Right cardiac atrium (tissue), 5 donors: ENCODE measurements around the gene DIP2C. TPM values are rescaled to one million over a fixed set of nuclear protein-coding genes. Genes with fewer than 3 reads are reported as not detected.
"Not testable (repeated sequence)": the region's sequence is repeated elsewhere in the genome, so short reads cannot be mapped to it uniquely, and the experiment has no call there.

Experiments used
- ATAC-seq, 2 donors: fragments of 200-7000 bp; cut with Tn5 transposase; one replicate each; pipeline versions ENCODE4 v1.8.0 to v1.9.1; 2020; ENCODE audit warnings: moderate library complexity in 2 of 2, mild to moderate bottlenecking in 1 of 2
- DNase-seq, 3 donors: peaks; one replicate each; pipeline ENCODE4 v3.0.0-alpha.2; 2020
- H3K27ac ChIP-seq: one replicate; pipeline ENCODE4 v1.5.1; 2013; ENCODE audit warnings: mild to moderate bottlenecking, low read length, control low read depth, moderate library complexity
- H3K27me3 ChIP-seq: one replicate; pipeline ENCODE4 v1.6.1; 2013; ENCODE audit not compliant: control insufficient read depth, insufficient read depth
- H3K4me1 ChIP-seq: one replicate; pipeline ENCODE4 v1.6.1; 2013; ENCODE audit warnings: low read length; ENCODE audit not compliant: control insufficient read depth, insufficient read depth
- H3K4me3 ChIP-seq: one replicate; pipeline ENCODE4 v1.5.1; 2013; ENCODE audit warnings: low read length, control low read depth
- H3K9me3 ChIP-seq: one replicate; pipeline ENCODE4 v1.6.1; 2013; ENCODE audit warnings: low read length; ENCODE audit not compliant: control insufficient read depth
- WGBS: extraction: QIAGEN DNeasy Blood & Tissue Kit; methylation state at CpG from one replicate; pipeline ENCODE4 v1.1.7; 2013; 5-methylcytosine and 5-hydroxymethylcytosine counted together
- intact Hi-C, 4 donors: fragments of 100-400 bp; cut with DNase I; formaldehyde crosslinking; loops; one replicate each; pipeline versions ENCODE4 v1.11.0 to v1.14.0; 2022 to 2023
- polyA plus RNA-seq: library from polyadenylated mRNA; stranded (reverse); fragments of 200-250 nt; gene quantifications from one replicate; pipeline ENCODE4 v1.2.3, GENCODE V29; 2013
- total RNA-seq, 4 donors: library from RNA; stranded (reverse); fragmentation: NEBNext Ultra II Directional; extraction: Animal tissue kit (Norgen Biotek cat#: 25700); gene quantifications; one replicate each; pipeline ENCODE4 v1.2.1, GENCODE V29; 2021
- donor health status: healthy with polysubstance abuse.
- donor health status: DM: no; HTN: yes; CAD: no.
- donor health status: DM: no; HTN: no; CAD: no.
- donor health status: DM: no; HTN: yes; CAD: no; lungs with severe emphysema.
- donor health status: DM: yes; HTN: yes; CAD: no.

The DIP2C gene
- total and polyA plus RNA-seq, 5 donors = 7.9 to 31.5 (median 25.5) TPM

DNA sequence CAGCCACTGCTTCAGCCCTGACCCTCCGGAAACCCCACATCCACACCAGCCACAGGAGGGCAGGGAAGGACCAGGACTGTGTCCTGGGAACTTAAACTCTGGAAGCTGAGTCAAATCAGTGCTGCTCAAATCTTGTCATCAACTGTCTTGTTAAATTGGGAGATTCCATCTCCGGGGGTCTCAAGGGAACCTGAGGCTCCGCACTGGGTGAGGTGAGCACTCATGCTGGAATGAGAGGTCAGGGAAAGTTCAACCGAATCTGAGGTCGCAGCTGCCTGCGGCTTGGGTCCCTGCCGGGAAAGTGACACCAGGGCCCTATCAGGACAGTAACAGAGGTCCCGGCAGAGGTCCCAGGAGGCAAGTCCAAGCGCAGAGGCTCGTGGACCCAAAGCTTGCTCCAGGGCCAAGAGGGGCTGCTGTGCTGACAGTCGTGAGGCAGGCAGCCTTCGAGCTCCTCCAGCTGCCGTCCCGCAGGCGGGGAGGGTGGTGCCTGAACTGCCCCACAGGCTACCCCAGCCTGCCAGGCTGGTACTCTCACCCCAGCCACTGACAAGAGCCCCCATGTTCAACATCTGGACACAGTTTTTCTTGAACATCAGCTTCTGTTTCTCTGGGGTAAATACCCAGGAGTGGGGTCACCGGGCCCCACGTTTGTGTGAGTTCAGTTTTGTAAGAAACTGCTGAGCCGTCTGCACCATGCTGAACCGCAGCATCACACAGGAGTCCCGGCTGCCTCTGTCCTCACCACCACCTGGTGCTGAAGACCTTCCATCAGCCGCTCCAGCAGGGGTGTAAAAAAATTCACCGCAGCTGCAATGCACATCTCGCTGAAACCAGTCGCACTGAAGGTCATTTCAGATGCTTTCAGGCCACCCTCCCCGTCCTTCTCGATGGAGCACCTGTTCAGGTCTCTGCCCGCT lies 101.0 kb downstream of the DIP2C start:
- no peaks in the 10 kb centered on the region for H3K27me3 ChIP-seq
- WGBS = 57% methylated on average over 27 of the region's 27 CpGs
- H3K9me3 ChIP-seq = no peaks in the 10 kb centered on the region
- H3K27ac ChIP-seq = no peak overlapping the region
- intact Hi-C loops = no loop called here
- no peak overlapping the region for H3K4me3 ChIP-seq
- ATAC-seq (peak; percentile 60 to 69), DNase-seq (peak; percentile 62 to 78 (median 67))
- peaks cover 10% of the 10 kb centered on the region for H3K4me1 ChIP-seq

DNA sequence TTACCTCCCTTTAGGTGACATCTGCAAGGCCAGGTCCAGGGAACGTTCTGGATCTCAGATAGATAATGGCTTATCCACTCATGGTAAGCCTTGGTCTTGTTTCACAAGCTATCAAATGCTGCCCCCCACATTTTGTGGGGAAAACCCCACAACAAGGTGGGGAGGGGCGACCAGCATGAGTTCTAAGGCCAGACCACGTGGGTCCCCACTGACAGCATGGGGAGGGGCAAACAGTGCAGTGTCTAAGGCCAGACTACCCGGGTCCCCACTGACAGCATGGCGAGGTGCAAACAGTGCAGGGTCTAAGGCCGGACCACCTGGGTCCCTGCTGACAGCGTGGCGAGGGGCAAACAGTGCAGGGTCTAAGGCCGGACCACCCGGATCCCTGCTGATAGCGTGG lies 102.8 kb downstream of the DIP2C start:
- Histone ChIP-seq H3K27ac (no peak overlapping the region), H3K4me3 (no peak overlapping the region), H3K4me1 (peaks cover 9% of the 10 kb centered on the region), H3K27me3 (no peaks in the 10 kb centered on the region), H3K9me3 (no peaks in the 10 kb centered on the region)
- ATAC-seq = no peak
- DNase-seq = no peak
- intact Hi-C loops = no loop called here
- WGBS = 92% methylated on average over 11 of the region's 11 CpGs

- DNase-seq = no peak
These were observed 103.3 kb downstream of the DIP2C start for GRCh38 chr10:586151-586550.

DNA sequence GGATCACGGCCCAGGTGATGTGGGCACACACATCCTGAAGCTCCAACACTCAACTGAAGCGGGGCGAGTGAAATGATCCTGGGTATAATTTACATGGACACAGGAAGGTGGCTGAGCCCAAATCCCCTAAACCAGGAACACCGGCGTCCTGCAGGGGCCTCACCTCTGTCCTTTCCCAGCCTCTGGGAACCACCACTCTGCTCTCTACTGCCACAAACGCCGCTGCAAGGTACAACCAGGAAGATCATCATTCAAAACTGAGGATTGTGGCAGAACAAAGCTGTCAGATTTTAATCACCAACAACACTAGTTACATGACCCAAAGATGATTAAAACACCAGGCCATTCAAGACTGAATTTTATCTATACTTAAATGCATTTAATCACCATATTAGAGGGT lies 104.0 kb downstream of the DIP2C start:
- H3K27ac ChIP-seq = no peak overlapping the region
- intact Hi-C loops = no loop called here
- WGBS = 95% methylated on average over 7 of the region's 7 CpGs

More at GRCh38 chr10:586151-586550, 103.3 kb downstream of the DIP2C start:
- no peak for ATAC-seq
- Histone ChIP-seq H3K27ac (no peak overlapping the region), H3K27me3 (no peaks in the 10 kb centered on the region), H3K9me3 (no peaks in the 10 kb centered on the region), H3K4me1 (peaks cover 11% of the 10 kb centered on the region), H3K4me3 (no peak overlapping the region)
- intact Hi-C loops = no loop called here
- WGBS = 84% methylated on average over 9 of the region's 9 CpGs

GRCh38 chr10:584497-585290 lies 104.8 kb downstream of the DIP2C start:
- H3K4me1 ChIP-seq = peaks cover 11% of the 10 kb centered on the region

More for the DNA sequence above, 104.0 kb downstream of the DIP2C start:
- no peak overlapping the region for H3K4me3 ChIP-seq
- H3K27me3 ChIP-seq = no peaks in the 10 kb centered on the region
- DNase-seq = no peak
- no peaks in the 10 kb centered on the region for H3K9me3 ChIP-seq
- peaks cover 11% of the 10 kb centered on the region for H3K4me1 ChIP-seq
- ATAC-seq = no peak

GRCh38 chr10:583433-583832 lies 106.0 kb downstream of the DIP2C start:
- Histone ChIP-seq H3K4me1 (peaks cover 9% of the 10 kb centered on the region), H3K27ac (no peak overlapping the region), H3K4me3 (no peak overlapping the region), H3K9me3 (no peaks in the 10 kb centered on the region), H3K27me3 (no peaks in the 10 kb centered on the region)
- 97% methylated on average over 14 of the region's 14 CpGs for WGBS
- intact Hi-C loops = no loop called here
- ATAC-seq (no peak), DNase-seq (no peak)

More at GRCh38 chr10:584497-585290, 104.8 kb downstream of the DIP2C start:
- H3K4me3 ChIP-seq, H3K9me3 ChIP-seq, H3K27ac ChIP-seq, DNase-seq, intact Hi-C loops, ATAC-seq, H3K27me3 ChIP-seq: not testable (repeated sequence)
- 97% methylated on average over 55 of the region's 55 CpGs for WGBS

GRCh38 chr10:581776-582330 lies 107.6 kb downstream of the DIP2C start:
- H3K9me3 ChIP-seq = no peaks in the 10 kb centered on the region
- H3K4me1 ChIP-seq = peaks cover 5% of the 10 kb centered on the region
- no peak for DNase-seq
- no peak overlapping the region for H3K27ac ChIP-seq
- no peaks in the 10 kb centered on the region for H3K27me3 ChIP-seq
- ATAC-seq = no peak
- no peak overlapping the region for H3K4me3 ChIP-seq
- intact Hi-C loops = no loop called here
- 74% methylated on average over 14 of the region's 14 CpGs for WGBS

DNA sequence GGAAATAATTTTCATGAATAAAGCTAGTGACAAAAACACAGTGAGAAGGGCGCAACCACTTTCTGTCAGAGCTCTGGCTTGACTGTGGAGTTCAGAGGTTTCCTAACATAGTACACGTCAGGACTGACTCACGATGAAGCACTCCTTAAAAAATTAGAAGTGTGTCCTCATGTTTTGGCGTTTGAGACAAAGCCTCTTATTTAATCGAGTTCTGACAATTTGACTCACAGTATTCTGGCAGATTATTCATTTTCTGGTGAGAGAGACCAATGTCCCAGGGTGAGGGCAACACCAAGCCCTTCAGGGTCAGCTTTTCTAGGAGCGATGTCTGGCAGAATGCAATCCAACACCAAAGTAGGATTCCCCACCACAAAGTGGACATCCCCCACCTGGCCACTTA lies 108.7 kb downstream of the DIP2C start:
- DNase-seq (no peak), ATAC-seq (peak; percentile 80 to 82)
- Histone ChIP-seq H3K27me3 (no peaks in the 10 kb centered on the region), H3K4me1 (peaks cover 3% of the 10 kb centered on the region), H3K4me3 (no peak overlapping the region), H3K9me3 (no peaks in the 10 kb centered on the region), H3K27ac (no peak overlapping the region)
- 47% methylated on average over 6 of the region's 6 CpGs for WGBS
- intact Hi-C loops = no loop called here

DNA sequence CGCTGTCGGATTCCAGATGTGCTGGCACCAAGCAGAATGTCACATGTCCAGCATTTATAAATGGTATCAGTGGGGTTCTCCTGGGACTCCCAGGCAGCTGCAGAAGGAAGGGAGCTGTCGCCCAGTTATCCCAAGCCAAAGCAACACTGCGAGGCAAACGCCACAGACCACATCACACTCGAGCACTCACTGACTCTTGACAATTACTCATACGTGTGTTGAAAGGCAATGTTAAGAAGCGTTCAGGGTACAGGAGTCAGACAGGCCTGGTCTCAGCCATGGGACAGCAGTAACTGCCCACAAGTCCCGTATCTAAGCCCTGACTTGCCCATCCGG lies 113.4 kb downstream of the DIP2C start:
- ATAC-seq = peak; percentile 41 to 75
- no peak overlapping the region for H3K4me3 ChIP-seq
- no peak overlapping the region for H3K27ac ChIP-seq
- intact Hi-C loops = no loop called here
- WGBS = 43% methylated on average over 10 of the region's 10 CpGs
- H3K9me3 ChIP-seq = no peaks in the 10 kb centered on the region
- no peaks in the 10 kb centered on the region for H3K27me3 ChIP-seq
- DNase-seq = peak in 1 of 3 donors; percentile 65
- peaks cover 4% of the 10 kb centered on the region for H3K4me1 ChIP-seq

DNA sequence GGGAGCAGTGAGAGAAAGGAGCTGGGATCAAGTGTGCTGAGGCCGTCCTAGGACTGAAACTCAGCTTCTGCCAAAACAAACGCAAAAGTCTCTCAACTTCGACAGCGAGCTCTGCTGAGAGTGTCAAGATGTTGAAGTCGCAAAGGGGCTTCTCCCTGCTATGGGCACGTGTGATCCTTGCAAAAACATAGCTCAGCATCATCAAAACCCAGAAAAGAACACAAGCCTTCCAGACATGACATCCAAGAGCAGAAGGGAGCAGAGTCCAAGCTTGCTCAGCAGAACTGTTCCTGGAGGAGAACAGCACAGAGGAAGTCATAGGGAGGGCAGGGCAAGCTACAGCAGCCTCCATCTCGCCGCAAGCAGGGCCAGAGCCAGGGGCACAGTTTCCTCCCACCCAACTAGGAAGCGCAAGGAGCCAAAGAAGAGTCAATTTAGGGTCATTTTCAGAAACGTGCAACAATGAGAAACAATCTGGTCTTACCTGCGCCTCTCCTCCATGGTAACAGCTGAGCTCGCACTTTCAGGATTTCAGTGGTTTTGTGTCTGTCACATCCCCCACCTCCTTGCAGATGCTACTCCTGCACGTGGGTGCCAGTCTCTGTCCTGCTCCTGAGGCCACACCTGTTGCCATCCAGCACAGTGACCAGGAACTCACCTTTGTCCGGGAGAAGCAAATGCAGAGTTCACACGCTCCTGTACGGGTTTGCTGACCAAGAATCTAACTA lies 113.9 kb downstream of the DIP2C start:
- Histone ChIP-seq H3K9me3 (no peaks in the 10 kb centered on the region), H3K27ac (no peak overlapping the region), H3K4me3 (no peak overlapping the region), H3K4me1 (peaks cover 4% of the 10 kb centered on the region), H3K27me3 (no peaks in the 10 kb centered on the region)
- DNase-seq = no peak
- 54% methylated on average over 16 of the region's 16 CpGs for WGBS
- intact Hi-C loops = no loop called here
- ATAC-seq = peak; percentile 69 to 72
